ENCODE results near the gene PSMC3IP.

- TF ChIP-seq POLR2A (IDR thresholded peaks at IDR 0.05; ENCODE audit: low read depth, low read length) (peak; percentile 64), CTCF (IDR thresholded peaks at IDR 0.05; ENCODE audit: extremely low read depth in 1 of 2, insufficient read depth in 1 of 2, low read depth in 1 of 2, low read length in 2 of 2) (no peak), POLR2AphosphoS5 (IDR thresholded peaks at IDR 0.05; ENCODE audit: insufficient read depth, low read depth, low read length) (peak; percentile 79), EZH2 (IDR thresholded peaks at IDR 0.05; ENCODE audit: borderline replicate concordance, low read depth, low read length, severe bottlenecking) (no peak), MYC (IDR thresholded peaks at IDR 0.05; ENCODE audit: low read depth, low read length) (no peak), FOS (IDR thresholded peaks at IDR 0.05; ENCODE audit: borderline replicate concordance, insufficient read depth, low read length) (no peak)
Measured at GRCh38 chr17:42536048-42536371, 41.5 kb downstream of the PSMC3IP start, which contains the start of gene NAGLU.

All from endothelial cell of umbilical vein (primary cell).